GM23338 (cell line): ENCODE measurements around the gene ZNF497. TPM values are rescaled to one million over a fixed set of nuclear protein-coding genes. Genes with fewer than 3 reads are reported as not detected.

Experiments used
- CREB1 ChIP-seq: fragments of 250-450 bp; sonication (Bioruptor Pico); IDR thresholded peaks from 2 replicates; pipeline ENCODE4 v1.5.0; 2020; ENCODE audit warnings: low read depth, mild to moderate bottlenecking, moderate library complexity
- CTCF ChIP-seq, 2 experiments: fragments of 200-600 bp in 1 of 2; sonication (generic) in 1 of 2; conservative IDR thresholded peaks; 2 replicates each; pipeline versions ENCODE4 v1.5.1 to v1.6.1; 2016 to 2017; ENCODE audit warnings: antibody characterized with exemption in 2 of 2, low read depth in 2 of 2, mild to moderate bottlenecking in 2 of 2, moderate library complexity in 1 of 2
- ETS1 ChIP-seq: IDR thresholded peaks from 2 replicates; pipeline ENCODE4 v1.6.1; 2016; ENCODE audit warnings: antibody characterized with exemption
- STAT1 ChIP-seq: IDR thresholded peaks from one replicate; pipeline ENCODE4 v1.6.1; 2016; ENCODE audit warnings: antibody characterized with exemption; ENCODE audit not compliant: unreplicated experiment
- ZNF331 ChIP-seq: fragments of 250-450 bp; sonication (Bioruptor Pico); IDR thresholded peaks from 2 replicates; pipeline ENCODE4 v1.5.0; 2020; ENCODE audit warnings: low read depth, mild to moderate bottlenecking, moderate library complexity
- ZNF462 ChIP-seq: fragments of 250-450 bp; sonication (Bioruptor Pico); IDR thresholded peaks from 2 replicates; pipeline ENCODE4 v1.5.0; 2020; ENCODE audit warnings: mild to moderate bottlenecking, moderate library complexity
- microRNA-seq: library from miRNA; unstranded; fragments of <30 nt; microRNA quantifications from one replicate; pipeline ENCODE4, GENCODE V29; 2017
- polyA plus RNA-seq: library from polyadenylated mRNA; unstranded; fragments of >200 nt; fragmentation: Nextera tagmentation; extraction: Ambion mirVana; gene quantifications from 2 replicates; pipeline ENCODE4 v1.2.1, GENCODE V29; 2016
- small RNA-seq: library from RNA; depleted of rRNA; stranded (forward); fragments of <200 nt; gene quantifications from one replicate; pipeline ENCODE3, GENCODE V24; 2014; ENCODE audit warnings: low replicate concordance
- total RNA-seq: library from RNA; depleted of rRNA; stranded (reverse); fragments of >200 nt; shearing (Covaris generic); gene quantifications from 2 replicates; pipeline ENCODE4 v1.2.3, GENCODE V29; 2014; rRNA removed

ZNF497 gene
- total and polyA plus RNA-seq, 2 experiments from 2014 or later, result 0.44 to 2.0 TPM

- TF ChIP-seq ZNF462 (CRISPR knock-in tag) (no peak), ZNF331 (CRISPR knock-in tag) (no peak), CREB1 (no peak), ETS1 (no peak), CTCF (conservative IDR thresholded peaks at IDR 0.05; ENCODE audit: low read depth in 2 of 2) (no peak), STAT1 (no peak)
Measured at GRCh38 chr19:58304748-58305064, 57.8 kb downstream of the ZNF497 start (continued).

Small RNA genes lying within 50 kb of the gene (microRNA-seq; reads per million reads assigned to microRNA genes)
- not detected for gene MIR4754
- not detected for gene MIR6806

Small RNA genes lying within 50 kb of the gene (small RNA-seq; reads per million reads assigned to genes)
- gene MIR4754 (not detected), gene MIR6806 (not detected), gene RNA5SP473 (0.10 reads per million)

Other genes starting within 250 kb of the ZNF497 start
- gene ZNF329, start 212.0 kb downstream of the ZNF497 start, total RNA-seq, result 15.2 and 16.9 TPM in 2 replicates
- gene ZNF329, start 212.0 kb downstream of the ZNF497 start, polyA plus RNA-seq, result 2.7 and 3.3 TPM in 2 replicates
- 31.2 and 40.0 TPM in 2 replicates for gene ZNF274, start 179.7 kb downstream of the ZNF497 start, total RNA-seq
- 17.5 and 19.9 TPM in 2 replicates for gene ZNF274, start 179.7 kb downstream of the ZNF497 start, polyA plus RNA-seq
- gene ZNF544, start 133.8 kb downstream of the ZNF497 start, total RNA-seq, result 93.9 and 105 TPM in 2 replicates
- gene ZNF544, start 133.8 kb downstream of the ZNF497 start, polyA plus RNA-seq, result 27.7 and 29.4 TPM in 2 replicates
- gene ZNF8, start 83.8 kb downstream of the ZNF497 start, total RNA-seq, result 27.4 and 30.3 TPM in 2 replicates
- gene ZNF8, start 83.8 kb downstream of the ZNF497 start, polyA plus RNA-seq, result 4.3 and 4.7 TPM in 2 replicates
- 26.1 and 34.4 TPM in 2 replicates for gene ERVK3-1, start 57.4 kb downstream of the ZNF497 start, total RNA-seq
- gene ERVK3-1, start 57.4 kb downstream of the ZNF497 start, polyA plus RNA-seq, result 64.2 and 66.2 TPM in 2 replicates
- gene ZSCAN22, start 35.8 kb downstream of the ZNF497 start, total RNA-seq, result 2.7 and 2.9 TPM in 2 replicates
- gene ZSCAN22, start 35.8 kb downstream of the ZNF497 start, polyA plus RNA-seq, result 0.86 and 0.99 TPM in 2 replicates
- gene A1BG, start 9.3 kb downstream of the ZNF497 start, total RNA-seq, result 6.5 and 17.7 TPM in 2 replicates
- gene A1BG, start 9.3 kb downstream of the ZNF497 start, polyA plus RNA-seq, result 43.5 and 50.5 TPM in 2 replicates
- 11.0 and 11.3 TPM in 2 replicates for gene ZNF837, start 18.3 kb upstream of the ZNF497 start, total RNA-seq
- 2.2 and 3.1 TPM in 2 replicates for gene ZNF837, start 18.3 kb upstream of the ZNF497 start, polyA plus RNA-seq
- gene RPS5, start 24.5 kb upstream of the ZNF497 start, total RNA-seq, result 2,020 and 2,111 TPM in 2 replicates
- gene RPS5, start 24.5 kb upstream of the ZNF497 start, polyA plus RNA-seq, result 734 and 753 TPM in 2 replicates
- 0.87 TPM in 1 of 2 replicates, not detected in the other for gene RNF225, start 32.9 kb upstream of the ZNF497 start, total RNA-seq
- gene RNF225, start 32.9 kb upstream of the ZNF497 start, polyA plus RNA-seq, result not detected in 2 replicates
- 8.1 and 9.1 TPM in 2 replicates for gene ZNF584, start 45.9 kb upstream of the ZNF497 start, total RNA-seq
- 1.1 and 2.3 TPM in 2 replicates for gene ZNF584, start 45.9 kb upstream of the ZNF497 start, polyA plus RNA-seq
- 3.0 and 5.2 TPM in 2 replicates for gene ZNF132, start 77.4 kb upstream of the ZNF497 start, total RNA-seq
- 1.1 and 2.2 TPM in 2 replicates for gene ZNF132, start 77.4 kb upstream of the ZNF497 start, polyA plus RNA-seq
- gene ZNF324B, start 88.9 kb upstream of the ZNF497 start, total RNA-seq, result 3.0 and 4.7 TPM in 2 replicates
- gene ZNF324B, start 88.9 kb upstream of the ZNF497 start, polyA plus RNA-seq, result 0.50 and 0.61 TPM in 2 replicates
- gene ZNF324, start 104.3 kb upstream of the ZNF497 start, total RNA-seq, result 11.4 and 15.0 TPM in 2 replicates
- gene ZNF324, start 104.3 kb upstream of the ZNF497 start, polyA plus RNA-seq, result 3.5 and 3.9 TPM in 2 replicates
- 5.6 and 5.9 TPM in 2 replicates for gene ZNF446, start 113.6 kb upstream of the ZNF497 start, total RNA-seq
- 2.1 and 2.4 TPM in 2 replicates for gene ZNF446, start 113.6 kb upstream of the ZNF497 start, polyA plus RNA-seq
- gene SLC27A5, start 149.2 kb upstream of the ZNF497 start, total RNA-seq, result 13.4 and 16.2 TPM in 2 replicates
- gene SLC27A5, start 149.2 kb upstream of the ZNF497 start, polyA plus RNA-seq, result 35.5 and 37.7 TPM in 2 replicates
- gene ZBTB45, start 157.1 kb upstream of the ZNF497 start, total RNA-seq, result 9.0 and 10.4 TPM in 2 replicates
- 8.5 and 9.5 TPM in 2 replicates for gene ZBTB45, start 157.1 kb upstream of the ZNF497 start, polyA plus RNA-seq
- 1,208 and 1,430 TPM in 2 replicates for gene TRIM28, start 181.3 kb upstream of the ZNF497 start, total RNA-seq
- 920 and 1,022 TPM in 2 replicates for gene TRIM28, start 181.3 kb upstream of the ZNF497 start, polyA plus RNA-seq
- gene CHMP2A, start 192.4 kb upstream of the ZNF497 start, total RNA-seq, result 78.6 and 92.2 TPM in 2 replicates
- gene CHMP2A, start 192.4 kb upstream of the ZNF497 start, polyA plus RNA-seq, result 143 and 145 TPM in 2 replicates
- gene UBE2M, start 195.9 kb upstream of the ZNF497 start, total RNA-seq, result 43.7 and 64.5 TPM in 2 replicates
- 27.6 and 39.8 TPM in 2 replicates for gene UBE2M, start 195.9 kb upstream of the ZNF497 start, polyA plus RNA-seq
- gene MZF1, start 210.6 kb upstream of the ZNF497 start, total RNA-seq, result 17.8 and 21.8 TPM in 2 replicates
- gene MZF1, start 210.6 kb upstream of the ZNF497 start, polyA plus RNA-seq, result 10.2 and 10.8 TPM in 2 replicates